ENCODE results near the gene RRP9.
"Not testable (repeated sequence)": the region's sequence is repeated elsewhere in the genome, so short reads cannot be mapped to it uniquely, and the experiment has no call there.

RRP9 gene

GRCh38 chr3:51927061-51927977 is 14.4 kb downstream of the RRP9 start:
- no peak overlapping the region for H3K27ac ChIP-seq
- H3K4me1 ChIP-seq, result peaks cover 0 to 9% (median 3%) of the 10 kb centered on the region in 10 experiments; a peak in 6 of 20 replicates

GRCh38 chr3:51921081-51921578 is 20.6 kb downstream of the RRP9 start:
- Histone ChIP-seq H3K27me3 (no peaks in the 10 kb centered on the region), H3K4me1 (peaks cover 0 to 8% (median 3%) of the 10 kb centered on the region in 10 experiments; a peak in 6 of 20 replicates), H3K9me3 (replicated peaks in 1 of 11) (no peaks in the 10 kb centered on the region), H3K27ac (no peak overlapping the region), H3K4me2 (no peak overlapping the region), H3K9ac (no peak overlapping the region), H4K20me1 (no peaks in the 10 kb centered on the region), H3K36me3 (no peaks in the 10 kb centered on the region), H3K4me3 (no peak overlapping the region)
- TF ChIP-seq Cebpa-rat (IDR thresholded peaks at IDR 0.05), result no peak

More at GRCh38 chr3:51927061-51927977, 14.4 kb downstream of the RRP9 start:
- H3K9ac ChIP-seq, result no peak overlapping the region
- peaks cover 5 to 27% (median 13%) of the 10 kb centered on the region in 11 experiments; a peak in 16 of 22 replicates for H3K36me3 ChIP-seq
- no peak overlapping the region for H3K4me2 ChIP-seq
- H3K4me3 ChIP-seq, result no peak overlapping the region
- H4K20me1 ChIP-seq, result peaks cover 0 to 33% (median 0%) of the 10 kb centered on the region in 11 experiments; a peak in 4 of 22 replicates
- H3K9me3 ChIP-seq (replicated peaks in 1 of 11), result no peaks in the 10 kb centered on the region
- TF ChIP-seq Cebpa-rat (IDR thresholded peaks at IDR 0.05), result no peak
- no peaks in the 10 kb centered on the region for H3K27me3 ChIP-seq

GRCh38 chr3:51916418-51916817 is 25.3 kb downstream of the RRP9 start:
- H3K27ac ChIP-seq, result no peak overlapping the region
- H3K27me3 ChIP-seq, result no peaks in the 10 kb centered on the region
- H3K36me3 ChIP-seq, result no peaks in the 10 kb centered on the region
- no peaks in the 10 kb centered on the region for H3K9me3 ChIP-seq (replicated peaks in 1 of 11)
- TF ChIP-seq Cebpa-rat (IDR thresholded peaks at IDR 0.05), result no peak
- H4K20me1 ChIP-seq, result no peaks in the 10 kb centered on the region
- no peak overlapping the region for H3K4me2 ChIP-seq
- H3K4me3 ChIP-seq, result no peak overlapping the region
- H3K4me1 ChIP-seq, result peaks cover 0 to 8% (median 6%) of the 10 kb centered on the region in 10 experiments; a peak in 9 of 20 replicates
- H3K9ac ChIP-seq, result no peak overlapping the region

- Histone ChIP-seq H4K20me1 (no peaks in the 10 kb centered on the region), H3K27ac (no peak overlapping the region), H3K9me3 (replicated peaks in 1 of 11) (peaks cover 24 to 61% (median 52%) of the 10 kb centered on the region in 11 experiments), H3K36me3 (no peaks in the 10 kb centered on the region), H3K4me2 (no peak overlapping the region), H3K9ac (no peak overlapping the region), H3K4me1 (peaks cover 0 to 6% (median 0%) of the 10 kb centered on the region in 10 experiments; a peak in 3 of 20 replicates), H3K27me3 (no peaks in the 10 kb centered on the region), H3K4me3 (no peak overlapping the region)
- TF ChIP-seq Cebpa-rat (IDR thresholded peaks at IDR 0.05), result no peak
These were observed 33.7 kb downstream of the RRP9 start for GRCh38 chr3:51908026-51908425.

- H3K27ac ChIP-seq, result no peak overlapping the region
- H3K9me3 ChIP-seq (replicated peaks in 1 of 11), result peaks cover 13 to 49% (median 41%) of the 10 kb centered on the region in 11 experiments
- H3K4me1 ChIP-seq, result peaks cover 0 to 6% (median 0%) of the 10 kb centered on the region in 10 experiments; a peak in 3 of 20 replicates
- H4K20me1 ChIP-seq, result no peaks in the 10 kb centered on the region
- no peak overlapping the region for H3K9ac ChIP-seq
- H3K4me3 ChIP-seq, result no peak overlapping the region
- no peak for TF ChIP-seq Cebpa-rat (IDR thresholded peaks at IDR 0.05)
- no peaks in the 10 kb centered on the region for H3K36me3 ChIP-seq
- H3K4me2 ChIP-seq, result no peak overlapping the region
- no peaks in the 10 kb centered on the region for H3K27me3 ChIP-seq
These were observed 37.5 kb downstream of the RRP9 start for GRCh38 chr3:51904034-51904823.

DNA sequence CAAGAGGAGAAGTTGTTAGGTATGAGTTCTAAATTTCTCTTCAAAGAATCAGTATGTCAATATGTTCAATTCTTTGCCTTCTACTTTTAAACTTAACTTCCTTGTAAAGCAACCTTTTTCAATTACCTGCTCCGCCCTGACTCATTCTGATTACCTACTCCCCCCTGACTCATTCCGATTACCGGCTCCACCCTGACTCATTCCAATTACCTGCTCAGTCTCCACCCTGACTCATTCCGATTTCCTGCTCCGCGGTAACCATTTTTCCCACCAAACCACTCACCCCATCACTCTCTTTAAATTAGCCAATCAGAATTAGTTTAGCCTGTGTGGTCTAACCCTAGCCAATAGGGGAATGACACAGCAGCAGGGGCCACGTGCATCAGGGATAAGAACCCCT is 39.3 kb downstream of the RRP9 start:
- H3K4me3 ChIP-seq, H3K36me3 ChIP-seq, H3K9ac ChIP-seq, H3K27me3 ChIP-seq, H4K20me1 ChIP-seq, H3K4me1 ChIP-seq, H3K27ac ChIP-seq, H3K4me2 ChIP-seq: not testable (repeated sequence)
- H3K9me3 ChIP-seq (replicated peaks in 1 of 11), result peaks cover 0 to 36% (median 24%) of the 10 kb centered on the region in 11 experiments; a peak in 20 of 22 replicates

GRCh38 chr3:51900043-51900442 is 41.7 kb downstream of the RRP9 start:
- not testable (repeated sequence) for H4K20me1 ChIP-seq, H3K27me3 ChIP-seq, H3K27ac ChIP-seq, H3K4me1 ChIP-seq, H3K9ac ChIP-seq, H3K4me2 ChIP-seq, H3K36me3 ChIP-seq, H3K4me3 ChIP-seq
- H3K9me3 ChIP-seq (replicated peaks in 1 of 11), result peaks cover 0 to 21% (median 8%) of the 10 kb centered on the region in 11 experiments; a peak in 16 of 22 replicates

DNA sequence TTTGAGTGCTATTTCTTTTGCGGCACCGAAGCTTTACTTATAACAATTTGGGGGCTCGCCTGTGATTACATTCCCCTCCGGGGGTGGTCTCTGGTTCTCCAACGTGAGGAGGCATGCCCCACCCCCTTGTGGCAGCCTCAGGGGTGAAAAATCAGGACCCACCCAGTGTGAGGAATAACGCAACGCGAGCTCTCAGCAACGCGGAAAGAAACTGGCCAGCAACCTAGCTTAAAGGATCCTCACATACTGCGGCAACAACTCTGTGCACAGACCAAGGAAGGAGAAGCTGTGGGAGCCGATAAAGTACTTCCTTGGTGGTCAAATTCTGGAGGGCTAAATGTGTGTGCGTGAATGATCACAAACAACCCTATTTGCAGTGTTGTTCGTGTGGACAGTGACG is 44.3 kb downstream of the RRP9 start:
- Histone ChIP-seq H3K9me3 (replicated peaks in 1 of 11) (peaks cover 0 to 10% (median 0%) of the 10 kb centered on the region in 11 experiments; a peak in 3 of 22 replicates), H3K27me3 (no peaks in the 10 kb centered on the region), H3K9ac (no peak overlapping the region), H3K4me3 (no peak overlapping the region), H3K27ac (no peak overlapping the region), H4K20me1 (no peaks in the 10 kb centered on the region), H3K4me2 (no peak overlapping the region), H3K36me3 (no peaks in the 10 kb centered on the region), H3K4me1 (no peaks in the 10 kb centered on the region)
- TF ChIP-seq Cebpa-rat (IDR thresholded peaks at IDR 0.05), result no peak

Measured in BLaER1 treated with 17β-estradiol and CSF1 and Interleukin-3, amounts not matched to agents 10 nM and 100 nM (cell line).